Measurements from ENCODE around the gene LRRC4B. TPM values are rescaled to one million over a fixed set of nuclear protein-coding genes. Genes with fewer than 3 reads are reported as not detected.

LRRC4B gene
- total RNA-seq, 1 experiment from 2014 or later = not detected

DNA sequence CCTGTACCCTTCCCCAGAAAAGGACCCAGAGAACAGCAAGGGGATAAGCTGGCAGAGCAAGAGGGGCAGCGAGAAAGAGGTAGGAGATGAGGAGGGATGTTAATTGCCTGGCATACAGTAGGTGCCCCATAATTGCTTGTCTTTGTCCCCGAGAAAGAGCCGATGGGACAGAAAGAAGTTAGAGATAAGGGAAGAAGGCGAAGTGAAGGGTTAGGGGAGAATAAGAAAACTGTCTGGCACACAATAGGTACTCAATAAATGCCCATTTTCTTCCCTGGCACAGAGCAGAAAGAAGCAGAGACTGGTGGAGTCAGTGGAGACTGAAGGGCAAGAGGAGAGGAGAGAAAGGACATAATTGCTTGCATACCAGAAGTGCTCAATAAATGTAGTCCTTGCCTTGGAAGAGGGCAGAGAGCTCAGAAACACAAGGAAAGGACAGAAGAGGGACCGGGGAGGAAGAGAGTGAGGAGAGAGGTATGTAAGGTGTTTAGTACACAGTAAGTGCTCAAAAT, 73.2 kb downstream of the LRRC4B start:
- Mint-ChIP-seq H3K27ac (ENCODE audit: unreplicated experiment) (no peak overlapping the region), H3K36me3 (ENCODE audit: insufficient read depth, unreplicated experiment) (peaks cover 10% of the 10 kb centered on the region), H3K4me3 (ENCODE audit: low read depth, unreplicated experiment) (no peak overlapping the region), H3K9me3 (ENCODE audit: low read depth, unreplicated experiment) (no peaks in the 10 kb centered on the region), H3K27me3 (ENCODE audit: unreplicated experiment) (peaks cover 22% of the 10 kb centered on the region), H3K4me1 (ENCODE audit: low read depth, unreplicated experiment) (peaks cover 13% of the 10 kb centered on the region)
- intact Hi-C loops (cut with micrococcal nuclease; ENCODE audit: unreplicated experiment) = no loop called here
- no TSS peak for BruUV-seq (replicated peaks)
- no peak for DNase-seq
- TF ChIP-seq, protein P1, sequence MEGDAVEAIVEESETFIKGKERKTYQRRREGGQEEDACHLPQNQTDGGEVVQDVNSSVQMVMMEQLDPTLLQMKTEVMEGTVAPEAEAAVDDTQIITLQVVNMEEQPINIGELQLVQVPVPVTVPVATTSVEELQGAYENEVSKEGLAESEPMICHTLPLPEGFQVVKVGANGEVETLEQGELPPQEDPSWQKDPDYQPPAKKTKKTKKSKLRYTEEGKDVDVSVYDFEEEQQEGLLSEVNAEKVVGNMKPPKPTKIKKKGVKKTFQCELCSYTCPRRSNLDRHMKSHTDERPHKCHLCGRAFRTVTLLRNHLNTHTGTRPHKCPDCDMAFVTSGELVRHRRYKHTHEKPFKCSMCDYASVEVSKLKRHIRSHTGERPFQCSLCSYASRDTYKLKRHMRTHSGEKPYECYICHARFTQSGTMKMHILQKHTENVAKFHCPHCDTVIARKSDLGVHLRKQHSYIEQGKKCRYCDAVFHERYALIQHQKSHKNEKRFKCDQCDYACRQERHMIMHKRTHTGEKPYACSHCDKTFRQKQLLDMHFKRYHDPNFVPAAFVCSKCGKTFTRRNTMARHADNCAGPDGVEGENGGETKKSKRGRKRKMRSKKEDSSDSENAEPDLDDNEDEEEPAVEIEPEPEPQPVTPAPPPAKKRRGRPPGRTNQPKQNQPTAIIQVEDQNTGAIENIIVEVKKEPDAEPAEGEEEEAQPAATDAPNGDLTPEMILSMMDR (IDR thresholded peaks at IDR 0.05; ENCODE audit: unreplicated experiment) = no peak
- CTCF ChIA-PET = no interaction called here

DNA sequence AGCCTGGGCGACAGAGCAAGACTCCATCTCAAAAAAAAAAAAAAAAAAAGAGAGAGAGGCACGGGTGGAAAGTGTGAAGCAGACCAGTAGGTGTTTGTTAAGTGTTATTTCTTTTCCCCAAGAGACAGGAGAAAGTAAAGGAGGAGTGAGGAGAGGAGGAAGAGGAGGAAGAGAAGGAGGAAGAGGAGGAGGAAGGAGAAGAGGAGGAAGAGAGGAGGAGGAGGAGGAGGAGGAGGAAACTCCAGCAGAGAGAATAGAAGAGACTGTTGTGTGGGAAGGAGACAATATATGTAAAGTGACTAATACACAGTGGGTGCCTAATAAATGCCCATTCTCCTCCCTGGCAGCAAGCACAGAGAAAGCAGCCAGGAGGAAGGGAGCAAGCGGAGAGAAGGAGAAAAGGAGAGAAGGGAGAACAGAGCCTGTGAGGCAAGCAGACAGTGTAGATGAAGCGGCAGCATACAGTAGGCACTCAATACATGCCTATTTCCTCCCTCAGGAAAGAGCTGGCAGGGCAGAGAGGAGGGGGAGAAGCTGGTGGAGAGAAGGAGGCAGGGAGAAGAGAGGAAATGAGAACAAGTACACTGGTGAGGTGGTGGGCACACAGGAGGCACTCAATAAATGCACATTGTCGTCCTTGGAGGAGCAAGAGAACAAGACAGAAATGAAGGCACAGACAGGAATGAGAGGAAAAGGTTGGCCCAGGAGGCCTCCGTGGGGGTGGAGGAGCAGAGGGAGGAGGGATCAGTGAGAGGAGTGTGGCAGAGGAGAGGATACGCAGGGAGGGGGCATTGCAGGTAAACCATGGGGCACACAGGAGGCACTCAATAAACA, 73.8 kb downstream of the LRRC4B start:
- TF ChIP-seq, protein P1 (IDR thresholded peaks at IDR 0.05; ENCODE audit: unreplicated experiment) = no peak
- CTCF ChIA-PET = interaction anchor here (0.6 to 0.7 kb wide), 2 partner anchors 111 to 382 kb away, joined by 4 read pairs; partner anchors contain the start of gene POLD1
- peaks cover 13% of the 10 kb centered on the region for H3K4me1 Mint-ChIP-seq (ENCODE audit: low read depth, unreplicated experiment)
- BruUV-seq (replicated peaks) = no TSS peak
- DNase-seq = no peak
- H3K36me3 Mint-ChIP-seq (ENCODE audit: insufficient read depth, unreplicated experiment) = peaks cover 14% of the 10 kb centered on the region
- peaks cover 22% of the 10 kb centered on the region for H3K27me3 Mint-ChIP-seq (ENCODE audit: unreplicated experiment)
- H3K9me3 Mint-ChIP-seq (ENCODE audit: low read depth, unreplicated experiment) = no peaks in the 10 kb centered on the region
- intact Hi-C loops (cut with micrococcal nuclease; ENCODE audit: unreplicated experiment) = no loop called here
- H3K4me3 Mint-ChIP-seq (ENCODE audit: low read depth, unreplicated experiment) = no peak overlapping the region
- no peak overlapping the region for H3K27ac Mint-ChIP-seq (ENCODE audit: unreplicated experiment)

DNA sequence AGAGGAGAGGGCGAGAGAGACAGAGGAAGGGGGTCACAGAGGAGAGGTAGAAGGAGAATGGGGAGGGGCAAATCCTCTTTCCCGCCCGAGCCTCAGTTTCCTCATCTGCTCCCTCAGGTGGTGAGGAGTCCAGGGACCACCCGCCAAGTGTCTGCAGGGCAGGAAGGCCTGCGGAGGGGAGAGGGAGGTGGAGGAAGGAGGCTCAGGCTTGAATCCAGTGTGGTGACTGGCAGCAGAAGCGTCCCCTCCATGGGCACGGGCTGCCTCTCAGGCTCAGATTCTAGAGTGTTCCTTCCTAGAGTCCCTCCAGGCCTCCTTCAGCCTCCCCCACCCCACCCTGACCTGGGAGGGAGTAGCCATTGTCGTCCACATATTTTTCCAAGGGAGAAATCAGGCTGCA, 75.1 kb downstream of the LRRC4B start:
- BruUV-seq (replicated peaks) = no TSS peak
- no peak overlapping the region for H3K27ac Mint-ChIP-seq (ENCODE audit: unreplicated experiment)
- TF ChIP-seq, protein P1 (IDR thresholded peaks at IDR 0.05; ENCODE audit: unreplicated experiment) = no peak
- H3K4me3 Mint-ChIP-seq (ENCODE audit: low read depth, unreplicated experiment) = no peak overlapping the region
- peaks cover 22% of the 10 kb centered on the region for H3K27me3 Mint-ChIP-seq (ENCODE audit: unreplicated experiment)
- peaks cover 13% of the 10 kb centered on the region for H3K4me1 Mint-ChIP-seq (ENCODE audit: low read depth, unreplicated experiment)
- H3K9me3 Mint-ChIP-seq (ENCODE audit: low read depth, unreplicated experiment) = no peaks in the 10 kb centered on the region
- intact Hi-C loops (cut with micrococcal nuclease; ENCODE audit: unreplicated experiment) = no loop called here
- no peak for DNase-seq
- peaks cover 14% of the 10 kb centered on the region for H3K36me3 Mint-ChIP-seq (ENCODE audit: insufficient read depth, unreplicated experiment)
- CTCF ChIA-PET = no interaction called here

DNA sequence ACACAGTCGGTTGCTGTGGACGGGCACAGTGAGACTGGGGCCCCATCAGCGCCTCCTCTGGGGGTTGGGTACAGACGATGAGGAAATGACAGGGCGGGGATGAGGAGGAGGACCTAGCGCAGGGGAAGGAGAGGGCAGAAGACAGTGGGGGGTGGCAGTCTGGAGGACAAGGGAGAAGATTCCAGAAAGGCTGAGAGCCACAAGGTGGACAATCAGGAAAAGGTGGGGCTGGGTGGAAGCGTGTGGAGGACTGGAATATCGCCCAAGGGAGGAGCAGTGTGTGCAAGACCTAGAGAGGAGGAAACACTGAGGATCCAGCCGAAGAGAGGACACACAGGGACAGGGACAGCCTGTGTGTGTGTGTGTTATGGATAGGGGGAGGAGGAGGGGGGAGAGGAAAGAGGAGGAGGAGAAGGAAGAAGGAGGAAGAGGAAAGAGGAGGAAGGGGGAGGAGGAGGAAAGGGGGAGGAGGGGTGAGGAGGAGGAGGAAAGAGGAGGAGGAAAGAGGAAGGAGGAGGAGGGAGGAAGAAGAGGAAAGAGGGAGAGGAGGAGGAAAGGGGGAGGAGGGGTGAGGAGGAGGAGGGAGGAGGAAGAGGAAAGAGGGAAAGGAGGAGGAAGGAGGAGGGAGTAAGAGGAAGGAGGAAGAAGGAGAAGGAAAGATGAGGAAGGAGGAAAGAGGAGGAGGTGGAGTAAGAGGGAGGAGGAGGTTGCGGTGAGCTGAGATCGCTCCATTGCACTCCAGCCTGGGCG, 75.8 kb downstream of the LRRC4B start:
- peak; percentile 38 for DNase-seq
- CTCF ChIA-PET = interaction anchor here (0.6 kb wide), 1 partner anchor 122 kb away, joined by 6 read pairs; no protein-coding TSS in a partner anchor
- Mint-ChIP-seq H3K9me3 (ENCODE audit: low read depth, unreplicated experiment) (no peaks in the 10 kb centered on the region), H3K4me3 (ENCODE audit: low read depth, unreplicated experiment) (no peak overlapping the region), H3K4me1 (ENCODE audit: low read depth, unreplicated experiment) (peaks cover 13% of the 10 kb centered on the region), H3K27me3 (ENCODE audit: unreplicated experiment) (peaks cover 22% of the 10 kb centered on the region), H3K27ac (ENCODE audit: unreplicated experiment) (peak overlapping the region; percentile 25), H3K36me3 (ENCODE audit: insufficient read depth, unreplicated experiment) (peaks cover 14% of the 10 kb centered on the region)
- intact Hi-C loops (cut with micrococcal nuclease; ENCODE audit: unreplicated experiment) = no loop called here
- no TSS peak for BruUV-seq (replicated peaks)
- TF ChIP-seq, protein P1 (IDR thresholded peaks at IDR 0.05; ENCODE audit: unreplicated experiment) = no peak

Data from Calu3 (cell line).